HG03095 (cell line): ENCODE results near the gene ERAP2.
"Not testable (repeated sequence)": the region's sequence is repeated elsewhere in the genome, so short reads cannot be mapped to it uniquely, and the experiment has no call there.

Source experiments
- ATAC-seq: cut with Tn5 transposase; IDR thresholded peaks from one replicate; pipeline ENCODE4 v1.9.1; 2021; ENCODE audit warnings: moderate library complexity; ENCODE audit not compliant: unreplicated experiment

The ERAP2 gene

DNA sequence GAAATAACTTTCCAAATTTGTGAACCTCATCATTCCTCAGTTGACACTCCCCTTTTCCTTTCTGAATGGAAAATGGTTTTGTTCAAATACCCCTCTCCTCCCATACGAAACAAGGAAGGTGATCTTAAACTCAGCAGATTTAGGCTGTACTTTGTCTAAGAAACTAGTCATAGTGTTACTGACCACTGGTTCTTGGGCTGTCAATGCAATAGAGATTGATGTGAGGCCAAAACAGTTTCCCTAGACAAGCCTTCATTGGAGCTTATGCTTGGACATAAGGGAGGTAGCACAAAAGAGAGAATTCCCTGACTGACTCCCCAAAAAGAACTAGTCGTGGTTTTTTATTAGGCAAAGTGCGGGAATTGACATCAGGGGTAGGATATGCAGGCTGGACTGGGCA is 54.3 kb downstream of the ERAP2 start:
- ATAC-seq = no peak

DNA sequence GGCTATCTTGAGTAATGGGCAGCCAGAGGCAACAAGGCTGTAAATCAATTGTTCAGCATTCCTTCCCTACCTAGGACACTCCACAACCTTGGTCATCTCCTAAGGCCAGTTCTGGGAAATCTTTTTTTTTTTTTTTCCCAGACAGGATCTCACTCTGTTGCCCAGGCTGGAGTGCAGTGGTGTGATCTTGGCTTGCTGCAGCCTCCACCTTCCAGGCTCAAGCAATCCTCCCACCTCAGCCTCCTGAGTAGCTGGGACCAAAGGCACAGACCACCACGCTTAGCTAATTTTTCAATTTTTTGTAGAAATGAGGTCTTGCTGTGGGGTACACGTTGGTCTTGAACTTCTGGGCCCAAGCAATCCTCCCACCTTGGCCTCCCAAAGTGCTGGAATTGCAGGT is 54.7 kb downstream of the ERAP2 start:
- ATAC-seq = not testable (repeated sequence)

DNA sequence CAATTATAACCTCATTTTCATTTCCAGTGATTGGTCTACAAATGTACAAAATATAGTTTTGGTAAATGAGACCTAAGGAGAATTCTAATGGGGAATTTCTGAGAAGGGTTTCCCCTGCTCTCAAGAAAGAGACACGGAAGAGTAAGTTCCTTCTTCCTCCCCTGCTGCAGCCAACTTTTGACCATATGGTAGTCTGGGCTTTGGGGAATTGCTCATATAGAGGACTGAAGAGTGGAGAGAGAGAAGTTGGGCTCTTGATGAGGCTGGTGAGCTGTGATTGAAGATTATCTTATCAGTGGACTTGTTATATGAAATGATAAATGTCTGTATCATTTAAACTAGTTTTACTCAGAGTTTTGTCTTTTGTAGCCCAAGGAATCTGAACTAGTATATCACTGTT is 55.3 kb downstream of the ERAP2 start:
- no peak for ATAC-seq

DNA sequence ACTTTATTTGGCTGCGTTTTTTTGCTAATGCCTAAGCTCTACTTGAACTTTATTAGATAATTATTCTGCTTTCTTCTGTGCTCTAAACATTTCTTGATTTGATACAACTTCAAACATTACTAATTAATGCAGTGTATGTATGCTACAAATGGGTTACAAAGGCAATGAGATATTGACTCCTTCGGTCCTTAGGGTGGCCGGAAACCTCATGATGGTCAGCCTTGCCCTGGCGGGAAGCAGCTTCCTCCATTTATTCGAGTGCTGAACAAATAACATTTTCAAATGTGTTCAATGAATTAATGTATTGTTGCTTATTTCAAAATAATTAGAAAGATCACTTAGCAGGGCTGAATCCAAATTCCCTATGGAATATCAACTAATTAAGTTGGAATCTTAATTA is 55.7 kb downstream of the ERAP2 start:
- ATAC-seq = no peak

DNA sequence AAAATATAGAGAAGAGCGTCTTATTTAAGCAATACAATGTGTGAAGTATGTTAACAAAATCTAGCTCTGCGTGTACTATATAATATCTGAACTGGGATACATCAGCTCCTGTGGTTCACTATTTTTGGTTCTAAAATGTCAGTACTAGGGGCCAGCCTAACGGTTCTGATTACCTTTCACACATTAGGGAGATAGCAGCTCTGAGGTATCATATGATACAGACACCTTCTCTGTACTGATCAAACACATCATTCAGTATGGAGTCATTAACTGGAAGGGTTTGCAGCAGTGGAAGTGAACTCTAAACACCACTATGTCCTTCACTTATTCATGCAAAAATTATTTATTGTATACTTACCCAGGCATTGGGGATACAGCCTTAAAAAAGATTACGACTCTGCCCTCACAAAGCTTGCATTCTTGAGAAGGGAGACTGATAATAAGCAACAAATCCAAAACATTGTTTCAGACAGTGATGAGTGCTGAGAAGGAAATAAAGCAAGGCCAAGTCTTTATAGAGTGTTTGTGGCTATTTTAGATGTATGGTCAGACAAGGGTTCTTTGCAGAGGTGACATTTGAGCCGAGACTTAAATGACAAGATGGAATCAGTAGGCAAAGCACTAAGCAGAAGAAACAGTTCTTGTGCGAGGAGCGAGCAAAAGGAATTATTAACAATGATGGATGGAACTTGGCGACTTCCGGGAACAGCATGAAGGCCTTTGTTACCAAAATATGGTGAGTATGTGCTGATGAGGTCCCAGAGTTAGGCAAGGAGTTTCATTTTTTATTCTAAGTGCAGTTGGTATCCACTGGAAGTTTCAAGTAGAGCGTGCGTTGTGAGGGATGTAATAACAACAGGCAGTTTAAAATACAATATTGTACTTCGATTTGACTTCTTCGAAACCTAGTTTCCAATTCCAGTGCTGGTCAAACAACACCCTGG is 57.7 kb downstream of the ERAP2 start:
- ATAC-seq = no peak

DNA sequence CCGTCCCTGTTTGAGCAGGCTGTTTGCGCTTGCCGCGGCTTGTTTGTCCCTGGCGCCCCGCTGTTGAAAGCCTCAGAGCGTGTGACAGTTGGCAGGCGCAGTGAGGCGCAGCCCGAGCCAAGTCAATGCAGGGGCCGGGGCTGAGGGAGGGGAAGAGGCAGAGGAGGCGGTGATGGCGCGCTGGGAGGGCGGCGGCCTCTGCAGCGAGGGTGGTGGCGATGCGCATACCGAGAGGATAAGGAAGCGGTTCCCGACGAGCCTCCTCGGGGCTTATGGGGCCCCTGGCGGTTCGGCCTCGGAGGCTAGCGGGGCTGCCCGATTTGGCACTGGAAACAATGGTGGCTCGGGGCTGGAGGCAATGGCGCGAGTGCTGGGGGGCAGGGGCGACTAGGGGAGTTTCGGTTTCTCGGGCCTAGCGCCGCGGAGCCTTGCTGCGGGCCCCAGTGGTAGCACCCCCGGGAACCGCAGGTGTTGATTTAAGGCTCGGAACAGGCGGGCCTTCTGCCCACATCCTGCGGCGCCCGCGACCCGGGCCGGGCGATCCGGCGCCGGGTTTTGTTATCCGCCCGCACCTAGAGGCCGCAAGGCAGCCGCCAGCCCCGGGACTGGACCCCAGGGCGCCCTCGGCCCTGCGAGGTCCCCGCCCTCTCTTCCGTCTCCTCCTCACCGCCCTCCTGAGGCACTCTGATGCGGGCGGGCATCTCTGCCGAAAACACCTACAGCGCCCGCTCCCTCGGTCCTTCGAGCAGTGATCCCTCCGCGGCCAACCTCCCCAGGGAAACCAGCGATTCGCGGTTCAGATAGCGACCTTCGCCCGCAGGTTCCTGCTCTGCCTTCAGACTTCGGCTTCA is 58.6 kb downstream of the ERAP2 start:
- ATAC-seq = peak; percentile 60

DNA sequence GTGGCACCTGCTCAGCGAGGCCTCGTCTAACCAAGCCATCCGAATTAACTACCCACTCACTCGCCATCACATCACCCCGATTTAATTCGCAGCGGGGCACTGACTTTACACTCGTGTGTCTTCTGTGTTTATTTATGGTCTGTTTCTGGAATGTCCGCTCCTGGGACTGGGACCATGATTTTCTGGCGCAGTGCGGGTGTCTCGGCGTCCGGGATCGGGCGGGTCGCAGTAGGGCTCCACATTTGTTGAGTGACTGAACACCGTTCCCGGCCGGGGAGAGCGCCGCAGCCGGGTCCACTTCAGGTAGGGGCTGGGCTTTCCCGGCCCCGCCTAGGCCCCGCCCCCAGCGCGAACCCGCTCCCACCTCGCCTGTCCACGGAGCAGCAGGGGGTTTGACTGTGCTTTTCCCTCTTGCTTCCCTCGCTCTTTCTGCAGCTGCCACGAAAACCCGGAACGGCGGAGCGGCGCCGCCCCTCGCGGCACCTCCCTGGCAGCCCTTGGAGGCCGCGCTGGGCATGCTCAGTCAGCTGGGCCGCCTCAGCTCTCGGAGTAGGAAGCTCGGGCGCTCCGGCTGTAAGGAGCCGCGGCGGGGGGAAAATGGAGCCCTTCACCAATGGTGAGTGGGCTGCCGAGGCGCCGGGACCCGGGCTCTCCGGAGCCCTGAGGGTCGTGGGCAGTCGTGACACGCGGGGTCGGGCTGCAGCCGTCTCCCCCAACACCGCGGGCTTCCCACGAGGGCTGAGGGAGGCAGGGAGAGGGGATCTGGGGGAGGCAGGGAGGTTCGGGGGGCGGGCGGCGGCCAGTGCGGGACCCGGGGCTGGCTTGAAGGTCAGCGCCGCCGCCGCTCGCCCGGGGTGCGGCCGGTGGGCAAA is 59.5 kb downstream of the ERAP2 start, which contains the start of gene LNPEP:
TSS of gene LNPEP (plus strand) at position 522 of the 872 bp plus-strand sequence. CDS start at position 598, 76 bp downstream.
- peak; percentile 49 for ATAC-seq

DNA sequence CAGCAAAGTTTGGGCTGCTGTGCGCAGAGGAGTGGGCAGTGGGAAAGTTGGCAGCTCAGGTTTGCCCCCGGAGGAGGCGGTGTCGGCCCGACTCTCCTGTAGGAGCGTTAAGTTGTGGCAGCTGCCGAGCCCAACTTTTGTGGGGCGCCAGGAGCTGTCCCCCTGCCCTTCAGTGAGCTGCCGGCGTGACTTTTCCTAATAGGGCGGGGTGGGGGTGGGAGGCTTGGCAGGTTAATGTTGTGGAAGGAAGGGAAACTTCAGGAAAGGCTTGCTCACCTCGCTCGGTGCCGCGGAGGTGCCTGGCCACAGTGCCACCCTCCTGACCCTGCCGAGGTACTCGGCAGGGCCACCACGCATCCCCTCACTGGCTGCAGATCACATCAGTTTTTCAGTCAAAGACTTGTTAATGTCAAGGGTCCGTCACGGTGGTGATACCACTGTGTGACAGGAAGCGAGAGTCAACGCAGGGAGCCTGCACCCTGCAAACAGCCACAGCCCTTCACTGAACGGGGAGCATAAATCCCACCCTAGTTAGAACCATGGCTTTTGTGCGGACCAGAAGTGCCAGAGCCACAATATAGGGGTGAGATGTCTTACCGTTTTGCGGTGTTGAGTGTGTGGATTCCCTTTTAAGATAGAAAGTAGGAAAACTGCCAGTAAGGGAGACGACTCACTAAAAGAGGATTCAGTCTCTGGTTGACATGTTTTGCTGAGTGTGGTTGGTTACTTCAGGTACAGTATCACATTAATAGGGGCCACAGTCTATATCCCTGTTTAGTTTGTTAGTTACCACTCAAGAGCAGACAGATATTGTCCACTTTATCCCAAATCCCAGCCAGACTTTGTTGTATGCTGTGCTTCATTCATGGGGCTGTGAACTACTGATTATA is 60.4 kb downstream of the ERAP2 start:
- peak; percentile 28 for ATAC-seq

DNA sequence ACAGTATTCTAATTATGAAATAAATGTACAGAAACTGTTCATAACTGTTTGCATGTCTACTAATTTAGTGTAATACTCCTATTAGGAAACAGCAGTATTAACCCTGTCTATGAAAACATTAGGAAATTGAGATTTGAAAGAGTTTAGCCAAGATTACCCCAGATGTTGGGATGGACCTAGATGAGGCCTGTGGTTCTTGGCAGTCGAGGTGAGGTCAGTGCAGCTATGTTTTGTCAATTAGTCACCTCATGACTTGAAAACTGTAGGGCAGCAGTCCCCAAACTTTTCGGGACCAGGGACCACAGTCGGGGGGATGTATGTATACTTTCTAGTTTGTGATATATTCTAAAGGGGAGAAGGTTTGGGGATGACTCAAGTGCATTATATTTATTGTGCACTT is 64.3 kb downstream of the ERAP2 start:
- ATAC-seq = no peak

DNA sequence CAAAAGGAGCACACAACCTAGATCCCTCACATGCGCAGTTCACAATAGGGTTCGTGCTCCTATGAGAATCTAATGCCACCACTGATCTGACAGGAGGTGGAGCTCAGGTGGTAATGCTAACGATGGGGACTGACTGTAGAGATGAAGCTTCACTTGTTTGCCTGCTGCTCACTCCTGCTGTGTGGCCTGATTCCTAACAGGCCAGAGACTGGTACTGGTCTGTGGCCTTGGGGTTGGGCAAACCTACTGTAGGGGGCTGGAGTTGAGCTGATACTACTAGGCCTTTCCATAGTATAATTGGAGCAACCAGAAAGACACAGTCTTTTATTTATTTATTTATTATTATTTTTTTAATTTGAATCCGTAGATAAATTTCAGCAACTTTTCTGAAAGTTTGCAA is 64.8 kb downstream of the ERAP2 start:
- no peak for ATAC-seq

DNA sequence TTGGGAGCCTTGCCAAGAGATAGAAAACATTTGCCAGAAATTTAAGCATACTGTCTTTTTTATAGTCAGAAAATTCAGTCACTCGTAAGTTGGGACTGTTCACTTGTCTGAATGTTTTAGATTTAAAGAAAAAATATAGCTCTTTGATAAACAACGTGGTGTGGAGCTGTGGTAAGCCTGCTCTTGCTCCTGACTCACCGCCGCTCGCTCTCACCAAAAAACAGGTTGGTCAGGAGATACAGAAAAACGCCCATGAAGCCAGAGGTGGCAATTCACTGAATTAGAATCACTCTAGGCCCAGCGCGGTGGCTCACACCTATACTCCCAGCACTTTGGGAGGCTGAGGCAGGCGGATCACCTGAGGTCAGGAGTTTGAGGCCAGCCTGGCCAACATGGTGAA is 65.8 kb downstream of the ERAP2 start:
- ATAC-seq = no peak

DNA sequence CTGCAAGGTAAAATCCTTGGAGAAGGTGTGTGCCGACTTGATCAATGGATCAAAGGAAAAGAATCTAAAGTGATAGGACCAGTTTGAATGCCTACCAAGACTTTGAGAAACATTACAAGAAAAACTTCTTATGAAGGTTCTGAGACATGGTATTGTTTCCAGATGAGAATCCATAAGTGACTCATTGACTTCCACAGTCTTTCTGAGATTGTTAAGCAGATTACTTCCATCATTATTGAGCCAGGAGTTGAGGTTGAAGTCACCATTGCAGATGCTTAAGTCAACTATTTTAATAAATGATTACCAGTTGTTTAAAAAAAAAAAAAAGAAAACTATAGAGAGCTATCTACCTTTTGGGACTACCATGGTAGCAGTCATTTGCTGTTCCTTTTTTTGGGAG is 66.6 kb downstream of the ERAP2 start:
- ATAC-seq = no peak

DNA sequence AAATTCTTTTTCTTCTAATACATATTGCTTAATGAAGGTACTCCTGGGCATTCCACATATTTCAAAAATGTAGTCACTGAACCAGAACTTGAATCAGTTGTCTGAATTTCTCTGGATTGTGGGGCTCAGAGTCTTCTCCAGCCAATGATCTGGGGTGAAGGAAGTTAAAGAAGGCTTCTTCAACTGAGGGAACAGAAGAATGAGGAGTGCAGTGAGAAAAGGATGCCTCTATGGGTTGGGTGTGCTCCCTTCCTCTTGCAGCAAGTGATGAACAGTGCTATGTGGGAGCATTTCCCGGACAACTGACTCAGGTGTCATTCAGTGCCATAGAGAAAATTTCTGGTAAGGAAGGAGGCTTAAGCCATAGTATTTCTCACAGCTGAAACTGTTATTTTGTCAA is 67.5 kb downstream of the ERAP2 start:
- ATAC-seq = no peak

DNA sequence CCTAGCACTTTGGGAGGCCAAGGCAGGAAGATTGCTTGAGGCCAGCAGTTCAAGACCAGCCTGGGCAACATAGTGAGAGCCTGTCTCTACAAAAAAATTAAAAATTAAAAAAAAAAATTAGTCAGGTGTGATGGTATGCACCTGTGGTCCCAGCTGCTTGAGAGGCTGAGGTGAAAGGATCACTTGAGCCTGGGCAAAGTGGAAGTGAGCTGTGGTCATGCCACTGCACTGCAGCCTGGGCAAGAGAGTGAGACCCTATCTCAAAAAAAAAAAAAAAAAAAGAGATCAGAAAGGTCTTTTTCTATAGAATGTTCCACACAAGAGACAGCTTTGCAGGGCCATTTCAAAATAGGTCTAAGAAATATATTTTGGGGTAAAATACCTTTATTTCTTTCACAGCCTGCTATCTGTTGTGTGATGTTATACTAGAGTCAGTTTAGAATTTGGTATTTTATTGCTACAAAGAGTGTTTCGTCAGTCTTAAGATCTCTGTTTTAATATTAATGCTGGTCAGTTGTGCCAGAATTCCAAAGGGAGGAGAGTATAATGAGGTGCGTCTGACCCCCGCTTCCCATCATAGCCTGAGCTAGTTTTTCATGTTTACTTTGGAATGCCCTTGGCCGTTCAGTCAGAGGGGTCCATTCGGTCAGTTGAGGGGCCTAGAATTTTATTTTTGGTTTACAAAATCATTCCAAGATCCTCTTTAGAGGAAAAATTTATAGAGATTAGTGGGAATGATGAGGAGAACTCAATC is 69.0 kb downstream of the ERAP2 start:
- no peak for ATAC-seq

DNA sequence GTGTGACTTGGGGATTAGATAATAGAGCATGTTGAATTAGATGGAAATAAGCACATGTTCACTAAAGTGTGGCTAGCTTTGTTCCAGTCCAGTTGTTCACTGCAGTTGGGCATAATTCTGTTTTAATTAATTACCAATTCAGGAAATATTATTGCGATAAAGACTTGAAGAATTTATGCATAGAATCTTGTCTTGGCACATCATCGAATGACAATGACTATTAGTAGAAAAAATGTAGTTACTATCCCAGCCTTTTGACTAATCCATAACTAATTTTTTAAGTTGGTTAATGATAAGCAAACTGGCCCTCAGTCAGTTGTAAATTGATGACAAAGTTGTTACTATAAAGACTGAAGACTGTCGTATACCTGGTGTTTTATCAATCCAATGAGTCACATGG is 70.1 kb downstream of the ERAP2 start:
- no peak for ATAC-seq

DNA sequence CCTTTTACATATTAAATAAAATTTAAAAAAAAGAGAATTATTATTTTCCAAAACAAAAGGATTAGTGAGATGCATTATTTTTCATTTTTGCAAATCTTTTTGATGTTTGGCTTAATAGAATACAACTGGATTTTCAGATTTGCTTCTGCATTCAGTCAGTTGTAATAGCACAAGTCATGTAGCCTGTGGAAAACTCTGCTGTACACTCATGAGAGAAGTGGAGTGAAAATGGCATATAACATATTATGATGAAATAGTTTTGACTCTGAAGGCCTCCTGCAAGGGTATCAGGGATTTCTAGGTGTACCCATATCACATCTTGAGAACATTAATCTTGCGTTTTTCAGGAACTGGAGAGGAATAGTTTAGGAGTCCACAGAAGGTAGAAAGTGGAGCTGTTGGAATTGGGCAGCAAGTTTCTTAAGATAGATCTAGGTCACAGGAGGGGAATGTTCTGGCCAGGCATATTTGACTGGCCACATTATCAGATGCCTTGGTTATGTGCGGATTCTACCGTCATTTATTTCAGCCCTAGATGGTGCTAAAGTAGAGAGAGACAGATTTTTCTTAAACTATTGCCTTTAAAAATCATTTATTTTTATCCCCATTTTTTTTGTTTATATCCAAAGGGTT is 75.9 kb downstream of the ERAP2 start:
- ATAC-seq = no peak

DNA sequence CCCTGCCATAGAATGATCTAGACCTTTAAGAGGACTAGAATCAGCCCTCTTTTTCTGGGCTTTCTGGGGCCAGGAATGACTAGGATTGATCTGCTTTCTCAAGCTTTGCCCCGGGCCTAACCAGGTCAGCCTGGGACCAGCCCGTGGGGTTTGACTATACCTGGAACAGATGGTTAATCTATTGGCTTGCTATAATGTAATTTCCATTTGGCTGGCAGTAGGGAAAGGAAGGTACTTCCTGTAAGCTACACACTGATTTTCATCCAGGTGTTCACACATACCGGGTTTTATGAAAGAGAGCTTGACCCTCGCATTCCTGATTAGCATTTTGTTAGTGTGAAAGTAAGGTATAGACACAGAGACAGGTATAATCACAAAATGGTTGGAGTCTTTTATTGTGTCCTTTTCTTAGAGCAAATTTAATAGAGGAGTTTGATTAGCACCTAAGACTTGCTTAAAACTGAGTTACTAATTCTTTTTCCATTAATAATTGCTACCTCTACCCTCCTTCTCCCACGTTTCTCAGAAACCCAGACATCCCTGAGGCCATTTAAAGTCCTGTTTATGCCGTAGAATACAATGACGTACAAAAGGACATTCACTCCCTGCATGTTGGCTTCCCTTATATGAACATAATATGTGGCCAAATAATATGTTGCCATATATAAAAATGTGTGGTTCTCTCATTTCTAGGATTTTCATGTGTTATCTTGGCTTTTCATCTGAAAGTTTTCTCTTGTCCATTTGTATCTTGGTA is 76.9 kb downstream of the ERAP2 start:
- ATAC-seq = no peak
